Measurements from ENCODE around the gene PHC1.

DNA sequence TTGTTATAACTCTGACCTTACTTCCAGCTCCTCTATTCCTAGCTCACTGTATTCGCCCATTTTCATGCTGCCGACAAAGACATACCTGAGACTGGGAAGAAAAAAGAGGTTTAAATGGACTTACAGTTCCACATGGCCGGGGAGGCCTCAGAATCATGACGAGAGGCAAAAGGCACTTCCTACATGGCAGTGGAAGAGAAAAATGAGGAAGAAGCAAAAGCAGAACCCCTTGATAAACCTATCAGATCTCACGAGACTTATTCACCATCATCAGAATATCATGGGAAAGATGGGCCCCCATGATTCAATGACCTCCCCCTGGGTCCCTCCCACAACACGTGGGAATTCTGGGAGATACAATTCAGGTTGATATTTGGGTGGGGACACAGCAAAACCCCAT is 14.5 kb upstream of the PHC1 start:
- TF ChIP-seq FOXA1 (IDR thresholded peaks at IDR 0.05), result no peak
- TF ChIP-seq NFRKB (IDR thresholded peaks at IDR 0.05), result no peak
- TF ChIP-seq FOXK2 (IDR thresholded peaks at IDR 0.05), result no peak
- no peak for TF ChIP-seq BHLHE40 (IDR thresholded peaks at IDR 0.05; ENCODE audit: borderline replicate concordance)
- TF ChIP-seq ELF4 (IDR thresholded peaks at IDR 0.05), result no peak
- TF ChIP-seq TARDBP (IDR thresholded peaks at IDR 0.05), result no peak
- no peak for TF ChIP-seq FOXM1 (IDR thresholded peaks at IDR 0.05; ENCODE audit: borderline replicate concordance)
- no peak for TF ChIP-seq PKNOX1 (IDR thresholded peaks at IDR 0.05)
- no peak for TF ChIP-seq ZNF384 (IDR thresholded peaks at IDR 0.05)
- no peak for TF ChIP-seq SP1 (IDR thresholded peaks at IDR 0.05)
- TF ChIP-seq ARNT (IDR thresholded peaks at IDR 0.05), result no peak
- TF ChIP-seq L3MBTL2 (conservative IDR thresholded peaks at IDR 0.05), result no peak
- TF ChIP-seq LEF1 (IDR thresholded peaks at IDR 0.05; ENCODE audit: borderline replicate concordance), result no peak

Measured in HEK293T (cell line).